H4 (cell line): ENCODE results near the gene PIAS3. TPM values are rescaled to one million over a fixed set of nuclear protein-coding genes. Genes with fewer than 3 reads are reported as not detected.
A peak's percentile ranks its signal among the peaks of the same experiment; 100 is the strongest.

ENCODE experiments used
- DNase-seq: peaks from one replicate; pipeline ENCODE4 v3.0.0-alpha.2; 2015; ENCODE audit warnings: low spot score
- total RNA-seq: library from RNA; depleted of rRNA; stranded (reverse); fragments of >200 nt; shearing (Covaris generic); gene quantifications from 2 replicates; pipeline ENCODE4 v1.2.3, GENCODE V29; 2014; rRNA removed

The PIAS3 gene
- 10.2 and 12.8 TPM in 2 replicates for total RNA-seq

- DNase-seq = peak; percentile 86
Observed at GRCh38 chr1:145858901-145859490, at the start of gene PIAS3. PIAS3 (minus strand) TSS chr1:145859081; CDS start chr1:145858990, 91 bp downstream.

- no peak for DNase-seq
Observed at GRCh38 chr1:145908653-145909052, 49.8 kb upstream of the PIAS3 start.

GRCh38 chr1:145906954-145907753, 48.3 kb upstream of the PIAS3 start:
- DNase-seq = no peak

- no peak for DNase-seq
Observed at GRCh38 chr1:145901312-145902021, 42.6 kb upstream of the PIAS3 start.

- DNase-seq = no peak
Observed at GRCh38 chr1:145898756-145899155, 39.9 kb upstream of the PIAS3 start.

GRCh38 chr1:145897969-145898368, 39.1 kb upstream of the PIAS3 start:
- no peak for DNase-seq

GRCh38 chr1:145895471-145895870, 36.6 kb upstream of the PIAS3 start:
- no peak for DNase-seq

GRCh38 chr1:145893306-145894055, 34.6 kb upstream of the PIAS3 start:
- DNase-seq = no peak

- DNase-seq = no peak
Observed at GRCh38 chr1:145892486-145893087, 33.7 kb upstream of the PIAS3 start.

GRCh38 chr1:145891587-145892485, 33.0 kb upstream of the PIAS3 start:
- peak; percentile 100 for DNase-seq

GRCh38 chr1:145891143-145891542, 32.3 kb upstream of the PIAS3 start:
- DNase-seq = no peak

GRCh38 chr1:145889722-145890121, 30.8 kb upstream of the PIAS3 start:
- DNase-seq = no peak

- DNase-seq = no peak
Observed at GRCh38 chr1:145887631-145888030, 28.8 kb upstream of the PIAS3 start.

GRCh38 chr1:145886816-145887215, 27.9 kb upstream of the PIAS3 start:
- no peak for DNase-seq

- DNase-seq = no peak
Observed at GRCh38 chr1:145886390-145886789, 27.5 kb upstream of the PIAS3 start.

GRCh38 chr1:145885738-145886287, 26.9 kb upstream of the PIAS3 start, which contains the start of gene ANKRD35:
ANKRD35 (minus strand) TSS chr1:145885866; CDS start chr1:145885758, 108 bp downstream.
- peak; percentile 44 for DNase-seq

- no peak for DNase-seq
Observed at GRCh38 chr1:145884675-145885074, 25.8 kb upstream of the PIAS3 start.

GRCh38 chr1:145879775-145880174, 20.9 kb upstream of the PIAS3 start:
- no peak for DNase-seq

- no peak for DNase-seq
Observed at GRCh38 chr1:145878724-145879123, 19.8 kb upstream of the PIAS3 start.

GRCh38 chr1:145877923-145878486, 19.1 kb upstream of the PIAS3 start:
- no peak for DNase-seq
